Keratinocyte (primary cell): ENCODE results near the gene GLDC.

Source experiments
- CTCF ChIP-seq, 3 experiments: IDR thresholded peaks in 1 of 3; conservative IDR thresholded peaks in 1 of 3; optimal IDR thresholded peaks in 1 of 3; 2 replicates in 2 of 3; 3 replicates in 1 of 3; pipeline versions ENCODE3 to v1.5.1; 2011; ENCODE audit warnings: low read length in 3 of 3, mild to moderate bottlenecking in 3 of 3, moderate library complexity in 2 of 3, control low read depth in 1 of 3, inconsistent platforms in 1 of 3; ENCODE audit not compliant: insufficient read depth in 2 of 3; ENCODE audit errors: extremely low read depth in 1 of 3
- EZH2 ChIP-seq: IDR thresholded peaks from one replicate; pipeline ENCODE4 v1.6.1; 2012; ENCODE audit warnings: inconsistent platforms, mild to moderate bottlenecking, low read length, moderate library complexity

DNA sequence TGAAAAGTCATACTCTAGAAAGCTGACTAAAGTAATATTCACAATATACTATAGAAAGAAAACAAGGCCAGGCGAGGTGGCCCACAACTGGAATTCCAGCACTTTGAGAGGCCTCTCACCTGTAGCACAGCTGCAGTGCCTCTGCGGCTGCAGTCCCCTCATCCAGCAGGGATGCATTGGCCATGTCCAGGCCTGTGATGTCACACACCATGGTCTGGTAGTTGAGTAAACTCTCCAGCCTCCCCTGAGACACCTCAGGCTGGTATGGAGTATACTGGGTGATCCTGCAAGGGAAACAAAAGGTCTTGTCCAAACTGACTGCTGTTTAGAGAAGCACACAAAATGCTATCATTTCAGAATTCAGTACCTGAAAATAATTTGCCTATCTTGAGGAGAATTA lies 35.5 kb downstream of the GLDC start:
- no peak for TF ChIP-seq EZH2
- TF ChIP-seq CTCF (optimal IDR thresholded peaks at IDR 0.05 in 1 of 3, IDR thresholded peaks at IDR 0.05 in 1 of 3, conservative IDR thresholded peaks at IDR 0.05 in 1 of 3; ENCODE audit: extremely low read depth in 1 of 3, insufficient read depth in 2 of 3, low read length in 3 of 3) = no peak
